ENCODE results near the gene CD300LF. TPM values are rescaled to one million over a fixed set of nuclear protein-coding genes. Genes with fewer than 3 reads are reported as not detected.

The CD300LF gene
- total RNA-seq, 1 experiment from 2014 or later, result not detected

DNA sequence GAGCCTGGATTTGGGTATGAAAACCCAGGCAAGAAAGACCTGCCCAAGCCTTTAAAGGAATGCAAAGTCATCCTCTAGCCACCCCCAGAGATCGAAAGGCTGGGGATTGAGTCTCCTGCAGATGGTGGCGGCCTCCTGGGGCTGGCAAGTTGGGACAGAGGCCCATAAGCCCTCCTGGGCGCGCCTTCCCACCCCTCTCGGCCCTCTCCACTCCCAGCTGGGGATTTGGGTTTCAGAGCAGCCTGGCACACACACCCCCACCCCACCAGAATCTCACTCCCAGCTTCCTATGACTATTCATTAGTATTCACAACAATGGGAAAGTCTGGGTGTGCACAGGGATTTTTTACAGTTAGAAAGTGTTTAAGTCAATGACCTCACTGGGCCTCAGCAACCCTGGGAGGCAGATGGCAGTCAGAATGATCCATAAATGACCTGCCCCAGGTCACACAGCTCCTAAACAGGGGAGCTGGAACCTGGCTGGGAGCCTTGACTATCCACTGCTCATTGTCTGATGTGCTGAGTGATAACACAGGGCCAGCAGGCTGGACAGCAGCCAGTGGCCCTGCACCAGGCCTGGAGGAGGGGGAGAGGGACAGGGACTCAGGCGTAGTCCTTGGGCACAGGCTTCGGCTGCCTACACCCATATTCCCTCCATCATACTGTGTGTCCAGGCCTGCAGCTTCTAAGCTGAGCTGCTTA, 47.8 kb upstream of the CD300LF start:
- Histone ChIP-seq H3K14ac (ENCODE audit: insufficient read depth, low read length) (0 out of 2 replicates have a peak overlapping the region, but pooled peaks have one; percentile 6), H3K27me3 (ENCODE audit: insufficient read depth, low read length) (no peaks in the 10 kb centered on the region), H3K79me1 (ENCODE audit: insufficient read depth, low read depth, low read length, poor library complexity, severe bottlenecking) (peaks cover 3% of the 10 kb centered on the region), H2AFZ (ENCODE audit: low read length) (no peak overlapping the region), H3K23ac (ENCODE audit: insufficient read length, low read depth, low read length) (no peak overlapping the region), H3K79me2 (ENCODE audit: insufficient read depth, low read length) (no peaks in the 10 kb centered on the region; the same call in 1 of the 2 replicates), H3K9me3 (ENCODE audit: control insufficient read depth, low read depth, low read length) (no peaks in the 10 kb centered on the region), H4K20me1 (ENCODE audit: control insufficient read depth, insufficient read depth, insufficient read length) (no peaks in the 10 kb centered on the region), H2BK5ac (ENCODE audit: insufficient read length, low read length) (no peak overlapping the region), H3K23me2 (ENCODE audit: insufficient read length, low read depth, low read length, poor library complexity, severe bottlenecking) (no peaks in the 10 kb centered on the region), H2BK20ac (ENCODE audit: low read depth, low read length, poor library complexity, severe bottlenecking) (no peak overlapping the region), H2BK12ac (ENCODE audit: insufficient read length, low read depth, low read length) (no peak overlapping the region), H2BK120ac (ENCODE audit: low read depth, low read length, poor library complexity, severe bottlenecking) (no peak overlapping the region), H2BK15ac (ENCODE audit: low read depth, low read length) (no peak overlapping the region), H3K18ac (ENCODE audit: insufficient read length, low read depth, low read length) (peak overlapping the region; percentile 8), H4K91ac (ENCODE audit: insufficient read length, low read depth, low read length) (no peak overlapping the region), H2AK5ac (ENCODE audit: insufficient read length, low read length) (no peak overlapping the region), H4K8ac (replicated peaks; ENCODE audit: insufficient read length, low read depth, low read length) (no peak overlapping the region), H4K5ac (ENCODE audit: insufficient read length, low read depth, low read length) (no peak overlapping the region), H3K9ac (ENCODE audit: extremely low read depth, insufficient read length, low read length) (no peak overlapping the region), H3K56ac (ENCODE audit: insufficient read length, low read depth, low read length) (no peak overlapping the region), H3K4me1 (ENCODE audit: insufficient read depth, low read length) (peaks cover 11% of the 10 kb centered on the region; the same call in 1 of the 2 replicates), H3K27ac (ENCODE audit: insufficient read length, low read depth, low read length) (no peak overlapping the region), H3T11ph (ENCODE audit: low read length) (no peak overlapping the region), H3K4ac (ENCODE audit: low read depth, low read length) (no peak overlapping the region), H3K4me2 (ENCODE audit: insufficient read depth, insufficient read length, low read length) (no peak overlapping the region)
- Mint-ChIP-seq H3K27ac (peak overlapping the region; percentile 62 to 97 (median 96); a peak in 4 of 7 replicates), H3K4me1 (peaks cover 53 to 75% of the 10 kb centered on the region in 2 experiments), H3K9me3 (no peaks in the 10 kb centered on the region), H3K36me3 (ENCODE audit: insufficient read depth in 1 of 3, low read depth in 3 of 3) (peaks cover 1 to 5% (median 5%) of the 10 kb centered on the region in 3 experiments; a peak in 5 of 7 replicates), H3K4me3 (peak overlapping the region in 1 of 2 experiments; percentile 33; a peak in 2 of 5 replicates), H3K27me3 (ENCODE audit: low read depth) (no peaks in the 10 kb centered on the region)
- no peak for DNase-seq
- no peak for TF ChIP-seq CTCF (conservative IDR thresholded peaks at IDR 0.05)
- no CpG with 5 or more reads among the region's 7 CpGs for WGBS (ENCODE audit: extremely low coverage, insufficient read length, low lambda C conversion rate)
